Neuronal stem cell (in vitro differentiated cells): ENCODE data around the gene PSTPIP2.

ENCODE experiments used
- DNase-seq: peaks from one replicate; pipeline ENCODE4 v3.0.0-alpha.2; 2013; ENCODE audit warnings: low spot score
- H2AFZ ChIP-seq: one replicate; pipeline ENCODE4 v1.6.1; 2013; ENCODE audit warnings: mild to moderate bottlenecking, low read length, inconsistent platforms
- H2AK5ac ChIP-seq: 2 replicates; pipeline ENCODE4 v1.6.1; 2013; ENCODE audit warnings: low read depth, mild to moderate bottlenecking, inconsistent platforms, low read length, moderate library complexity, mixed read lengths
- H2BK120ac ChIP-seq: 2 replicates; pipeline ENCODE4 v1.6.1; 2013; ENCODE audit warnings: low read depth, mild to moderate bottlenecking, inconsistent platforms, low read length, moderate library complexity, mixed read lengths
- H2BK12ac ChIP-seq: one replicate; pipeline ENCODE4 v1.6.1; 2013; ENCODE audit warnings: low read length, inconsistent platforms
- H2BK15ac ChIP-seq: 2 replicates; pipeline ENCODE4 v1.6.1; 2013; ENCODE audit warnings: mild to moderate bottlenecking, low read length, inconsistent platforms, mixed read lengths
- H2BK5ac ChIP-seq: one replicate; pipeline ENCODE4 v1.6.1; 2013; ENCODE audit warnings: inconsistent platforms, mild to moderate bottlenecking, low read length, moderate library complexity
- H3K14ac ChIP-seq: one replicate; pipeline ENCODE4 v1.6.1; 2013; ENCODE audit warnings: low read length, inconsistent platforms
- H3K18ac ChIP-seq: 2 replicates; pipeline ENCODE4 v1.6.1; 2013; ENCODE audit warnings: low read length, inconsistent platforms
- H3K23ac ChIP-seq: 2 replicates; pipeline ENCODE4 v1.6.1; 2013; ENCODE audit warnings: low read depth, mild to moderate bottlenecking, mixed read lengths, low read length, inconsistent platforms; ENCODE audit not compliant: poor library complexity
- H3K27ac ChIP-seq: replicated peaks from 3 replicates; pipeline ENCODE4 v1.5.1; 2013; ENCODE audit warnings: low read length, inconsistent platforms
- H3K27me3 ChIP-seq, 3 experiments: 2 replicates each; pipeline ENCODE4 v1.6.1; 2013; ENCODE audit warnings: low read length in 3 of 3, mild to moderate bottlenecking in 2 of 3, inconsistent platforms in 1 of 3, low read depth in 1 of 3, mixed read lengths in 1 of 3, moderate library complexity in 1 of 3; ENCODE audit not compliant: control insufficient read depth in 3 of 3, insufficient read depth in 3 of 3
- H3K36me3 ChIP-seq, 2 donors: replicated peaks in 1 of 2; 2 replicates each; pipeline ENCODE4 v1.6.1; 2013; ENCODE audit warnings: low read length in 2 of 2; ENCODE audit not compliant: control insufficient read depth in 2 of 2, insufficient read depth in 2 of 2
- H3K4ac ChIP-seq: 2 replicates; pipeline ENCODE4 v1.6.1; 2013; ENCODE audit warnings: inconsistent platforms, mild to moderate bottlenecking, low read length, moderate library complexity
- H3K4me1 ChIP-seq, 2 donors: 1 replicate in 1 of 2; 2 replicates in 1 of 2; pipeline ENCODE4 v1.6.1; 2013; ENCODE audit warnings: low read length in 2 of 2, low read depth in 1 of 2; ENCODE audit not compliant: control insufficient read depth in 2 of 2, insufficient read depth in 1 of 2
- H3K4me2 ChIP-seq: one replicate; pipeline ENCODE4 v1.6.1; 2013; ENCODE audit warnings: mild to moderate bottlenecking, low read length, inconsistent platforms; ENCODE audit not compliant: insufficient read depth, poor library complexity, severe bottlenecking
- H3K4me3 ChIP-seq, 2 donors: 2 replicates each; pipeline ENCODE4 v1.5.1; 2013; ENCODE audit warnings: low read length in 2 of 2, mild to moderate bottlenecking in 2 of 2, inconsistent platforms in 1 of 2, moderate library complexity in 1 of 2
- H3K79me1 ChIP-seq: one replicate; pipeline ENCODE4 v1.6.1; 2013; ENCODE audit warnings: low read depth, mild to moderate bottlenecking, inconsistent platforms, low read length, moderate library complexity
- H3K9ac ChIP-seq: one replicate; pipeline ENCODE4 v1.6.1; 2013; ENCODE audit warnings: mild to moderate bottlenecking, low read depth, low read length, inconsistent platforms; ENCODE audit not compliant: poor library complexity
- H3K9me3 ChIP-seq, 2 donors: replicated peaks in 1 of 2; 2 replicates each; pipeline versions ENCODE3 to v1.6.1; 2013; ENCODE audit warnings: low read length in 2 of 2, mild to moderate bottlenecking in 2 of 2, inconsistent platforms in 1 of 2, low read depth in 1 of 2, mixed read lengths in 1 of 2, moderate library complexity in 1 of 2; ENCODE audit not compliant: control insufficient read depth in 2 of 2, insufficient read depth in 1 of 2
- H4K8ac ChIP-seq: one replicate; pipeline ENCODE4 v1.6.1; 2013; ENCODE audit warnings: low read depth, mild to moderate bottlenecking, inconsistent platforms, low read length, moderate library complexity
- H4K91ac ChIP-seq: one replicate; pipeline ENCODE4 v1.6.1; 2013; ENCODE audit warnings: low read length, low read depth, mild to moderate bottlenecking, inconsistent platforms; ENCODE audit not compliant: poor library complexity
- WGBS, 2 donors: extraction: QIAGEN DNeasy Blood & Tissue Kit; methylation state at CpG; one replicate each; pipeline ENCODE4 v1.1.7; 2013; ENCODE audit warnings: missing lambda C conversion rate in 2 of 2, mixed read lengths in 1 of 2; ENCODE audit not compliant: insufficient read length in 2 of 2, insufficient replicate concordance in 1 of 2; ENCODE audit errors: extremely low coverage in 2 of 2; 5-methylcytosine and 5-hydroxymethylcytosine counted together

The PSTPIP2 gene

DNA sequence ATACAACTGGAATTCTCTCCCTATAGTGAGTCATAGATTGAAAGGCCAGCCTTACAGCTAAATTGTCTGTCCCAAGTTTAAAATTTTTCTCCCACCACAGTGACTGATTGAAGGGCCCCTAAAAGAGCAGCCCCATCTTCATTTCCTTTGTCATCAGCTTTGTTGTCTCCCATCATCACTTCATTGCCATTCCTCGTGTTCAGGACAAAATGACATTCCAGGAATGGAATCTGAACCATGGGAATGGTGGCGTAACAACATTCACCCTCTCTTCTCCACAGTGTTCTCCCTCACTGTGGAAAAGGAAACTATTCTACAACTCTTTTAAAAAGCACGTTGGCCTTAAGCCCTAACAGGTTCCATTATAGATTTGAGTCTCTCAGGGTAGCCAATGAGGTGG, 52.1 kb downstream of the PSTPIP2 start:
- H3K36me3 ChIP-seq: no peaks in the 10 kb centered on the region
- no peak overlapping the region for H3K27ac ChIP-seq
- no peak overlapping the region for H2BK12ac ChIP-seq
- H3K23ac ChIP-seq: no peak overlapping the region
- no peak overlapping the region for H3K4ac ChIP-seq
- no CpG with 5 or more reads among the region's 3 CpGs for WGBS, 2 donors
- H2BK120ac ChIP-seq: no peak overlapping the region
- H3K18ac ChIP-seq: no peak overlapping the region
- H4K91ac ChIP-seq: no peak overlapping the region
- H2AK5ac ChIP-seq: no peak overlapping the region
- H4K8ac ChIP-seq: no peak overlapping the region
- DNase-seq: no peak
- H3K9ac ChIP-seq: no peak overlapping the region
- no peaks in the 10 kb centered on the region for H3K4me1 ChIP-seq
- no peak overlapping the region for H3K14ac ChIP-seq
- no peak overlapping the region for H3K4me3 ChIP-seq
- no peaks in the 10 kb centered on the region for H3K9me3 ChIP-seq
- no peak overlapping the region for H2AFZ ChIP-seq
- H3K27me3 ChIP-seq: peaks cover 0 to 2% (median 0%) of the 10 kb centered on the region in 3 experiments
- no peak overlapping the region for H3K4me2 ChIP-seq
- no peaks in the 10 kb centered on the region for H3K79me1 ChIP-seq
- no peak overlapping the region for H2BK5ac ChIP-seq
- H2BK15ac ChIP-seq: no peak overlapping the region

GRCh38 chr18:46013484-46014189, 58.4 kb downstream of the PSTPIP2 start:
- Histone ChIP-seq H3K36me3 (peaks cover 0 to 6% of the 10 kb centered on the region in 2 donors), H3K9me3 (no peaks in the 10 kb centered on the region), H2BK12ac (no peak overlapping the region), H2BK5ac (no peak overlapping the region), H3K23ac (no peak overlapping the region), H3K27me3 (no peaks in the 10 kb centered on the region), H2BK15ac (no peak overlapping the region), H3K4ac (no peak overlapping the region), H2AFZ (no peak overlapping the region), H2AK5ac (no peak overlapping the region), H4K91ac (no peak overlapping the region), H3K79me1 (no peaks in the 10 kb centered on the region), H3K9ac (no peak overlapping the region), H3K27ac (no peak overlapping the region), H2BK120ac (no peak overlapping the region), H4K8ac (no peak overlapping the region), H3K14ac (no peak overlapping the region), H3K4me1 (no peaks in the 10 kb centered on the region), H3K4me2 (no peak overlapping the region), H3K4me3 (no peak overlapping the region), H3K18ac (no peak overlapping the region)
- no CpG with 5 or more reads among the region's 5 CpGs for WGBS, 2 donors
- DNase-seq: no peak

DNA sequence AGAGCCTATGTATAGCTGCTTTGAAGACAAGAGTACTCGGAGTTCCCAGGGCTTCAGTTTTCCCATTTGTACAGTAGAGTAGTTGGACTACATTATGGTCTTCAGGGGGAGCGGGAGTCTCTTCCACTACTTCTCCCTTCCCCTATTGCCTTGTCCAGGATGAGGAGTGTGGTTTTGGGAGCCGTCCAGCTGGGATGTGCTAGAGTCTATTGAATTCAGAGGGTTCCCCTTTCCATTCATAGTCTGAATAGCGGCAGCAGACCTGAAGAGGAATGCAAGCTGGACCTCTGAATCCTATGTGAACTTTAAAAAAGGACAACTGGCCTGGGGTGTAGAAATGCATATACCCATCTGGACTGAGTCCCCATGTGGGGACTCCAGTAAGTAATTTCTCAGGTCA, 61.4 kb downstream of the PSTPIP2 start:
- Histone ChIP-seq H3K79me1 (no peaks in the 10 kb centered on the region), H2AFZ (no peak overlapping the region), H2AK5ac (no peak overlapping the region), H3K4me1 (no peaks in the 10 kb centered on the region), H2BK15ac (no peak overlapping the region), H2BK5ac (no peak overlapping the region), H3K4ac (no peak overlapping the region), H3K27me3 (no peaks in the 10 kb centered on the region), H4K8ac (no peak overlapping the region), H3K4me3 (no peak overlapping the region), H4K91ac (no peak overlapping the region), H3K36me3 (peaks cover 0 to 6% of the 10 kb centered on the region in 2 donors), H3K4me2 (no peak overlapping the region), H3K9ac (no peak overlapping the region), H3K18ac (no peak overlapping the region), H3K27ac (no peak overlapping the region), H3K14ac (no peak overlapping the region), H2BK120ac (no peak overlapping the region), H3K23ac (no peak overlapping the region), H2BK12ac (no peak overlapping the region), H3K9me3 (no peaks in the 10 kb centered on the region)
- WGBS, 2 donors: no CpG with 5 or more reads among the region's 4 CpGs
- DNase-seq: no peak

GRCh38 chr18:46010050-46010449, 62.0 kb downstream of the PSTPIP2 start:
- Histone ChIP-seq H2BK15ac (no peak overlapping the region), H4K91ac (no peak overlapping the region), H3K27ac (no peak overlapping the region), H3K9me3 (no peaks in the 10 kb centered on the region), H2BK12ac (no peak overlapping the region), H3K18ac (no peak overlapping the region), H2AFZ (no peak overlapping the region), H2BK5ac (no peak overlapping the region), H2BK120ac (no peak overlapping the region), H3K27me3 (no peaks in the 10 kb centered on the region), H3K4me2 (no peak overlapping the region), H3K36me3 (peaks cover 0 to 6% of the 10 kb centered on the region in 2 donors), H3K23ac (no peak overlapping the region), H3K14ac (no peak overlapping the region), H4K8ac (no peak overlapping the region), H2AK5ac (no peak overlapping the region), H3K9ac (no peak overlapping the region), H3K4me1 (no peaks in the 10 kb centered on the region), H3K79me1 (no peaks in the 10 kb centered on the region), H3K4me3 (no peak overlapping the region), H3K4ac (no peak overlapping the region)
- no CpG with 5 or more reads among the region's 4 CpGs for WGBS, 2 donors
- no peak for DNase-seq
